AG04450 (cell line): Measurements from ENCODE around the gene G3BP2. TPM values are rescaled to one million over a fixed set of nuclear protein-coding genes. Genes with fewer than 3 reads are reported as not detected.

Experiments
- CTCF ChIA-PET: fragments of 300-600, 350-600 bp; formaldehyde crosslinking; extraction: SDS; loops from one replicate; lab custom pipeline; 2022; ENCODE audit warnings: antibody characterized with exemption, inconsistent platforms; lab: Charles Lee
- POLR2A ChIA-PET: fragments of 350-600 bp; formaldehyde crosslinking; extraction: SDS; loops from one replicate; lab custom pipeline; 2021; ENCODE audit warnings: antibody characterized with exemption, inconsistent platforms; lab: Yijun Ruan, JAX
- DNase-seq: peaks from one replicate; pipeline ENCODE4 v3.0.0-alpha.2; 2011; ENCODE audit warnings: low read depth, low spot score
- H3K27ac ChIP-seq: one replicate; pipeline ENCODE4 v1.5.1; 2012; ENCODE audit warnings: low read depth, low read length, control low read depth
- H3K27me3 ChIP-seq: one replicate; pipeline ENCODE4 v1.6.0; 2012; ENCODE audit warnings: low read length; ENCODE audit not compliant: control insufficient read depth, insufficient read depth
- H3K4me3 ChIP-seq: 2 replicates; pipeline ENCODE4 v1.5.1; 2011; ENCODE audit warnings: mild to moderate bottlenecking, low read depth, low read length, control low read depth
- H3K9me3 ChIP-seq: 2 replicates; pipeline ENCODE4 v1.5.1; 2012; ENCODE audit warnings: low read length; ENCODE audit not compliant: control insufficient read depth, insufficient read depth
- polyA plus RNA-seq: library from polyadenylated mRNA; depleted of rRNA; stranded (reverse); fragments of >200 nt; gene quantifications from 2 replicates; pipeline ENCODE4 v1.2.3, GENCODE V29; 2011
- TF ChIP-seq, protein P1 (sequence below): IDR thresholded peaks from 2 replicates; pipeline ENCODE4 v1.5.1; 2011; ENCODE audit warnings: low read depth, low read length, control low read depth, inconsistent platforms

G3BP2 gene
- polyA plus RNA-seq, 1 experiment, result 179 TPM

DNA sequence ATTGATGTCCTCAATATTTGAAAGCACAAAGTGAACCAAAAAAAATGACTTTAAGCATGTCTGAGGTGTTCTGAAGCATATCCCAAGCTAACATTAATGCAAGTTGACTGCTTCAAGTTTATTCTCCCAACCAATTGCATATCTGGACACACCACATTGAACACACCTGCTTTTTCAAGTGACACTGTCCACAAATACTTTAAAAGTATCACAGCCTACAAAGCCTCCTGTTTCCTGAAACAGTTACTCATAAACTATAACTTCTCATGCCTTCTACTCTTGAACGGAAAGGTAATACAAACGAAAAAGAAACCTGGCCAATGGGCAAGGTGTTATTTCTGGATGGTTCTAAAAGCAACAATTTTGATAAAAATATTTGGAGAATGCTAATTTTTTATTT is 44.0 kb downstream of the G3BP2 start:
- Histone ChIP-seq H3K27ac (no peak overlapping the region), H3K27me3 (peaks cover 3% of the 10 kb centered on the region), H3K4me3 (no peak overlapping the region), H3K9me3 (no peaks in the 10 kb centered on the region; the same call in 1 of the 2 replicates)
- TF ChIP-seq, protein P1, sequence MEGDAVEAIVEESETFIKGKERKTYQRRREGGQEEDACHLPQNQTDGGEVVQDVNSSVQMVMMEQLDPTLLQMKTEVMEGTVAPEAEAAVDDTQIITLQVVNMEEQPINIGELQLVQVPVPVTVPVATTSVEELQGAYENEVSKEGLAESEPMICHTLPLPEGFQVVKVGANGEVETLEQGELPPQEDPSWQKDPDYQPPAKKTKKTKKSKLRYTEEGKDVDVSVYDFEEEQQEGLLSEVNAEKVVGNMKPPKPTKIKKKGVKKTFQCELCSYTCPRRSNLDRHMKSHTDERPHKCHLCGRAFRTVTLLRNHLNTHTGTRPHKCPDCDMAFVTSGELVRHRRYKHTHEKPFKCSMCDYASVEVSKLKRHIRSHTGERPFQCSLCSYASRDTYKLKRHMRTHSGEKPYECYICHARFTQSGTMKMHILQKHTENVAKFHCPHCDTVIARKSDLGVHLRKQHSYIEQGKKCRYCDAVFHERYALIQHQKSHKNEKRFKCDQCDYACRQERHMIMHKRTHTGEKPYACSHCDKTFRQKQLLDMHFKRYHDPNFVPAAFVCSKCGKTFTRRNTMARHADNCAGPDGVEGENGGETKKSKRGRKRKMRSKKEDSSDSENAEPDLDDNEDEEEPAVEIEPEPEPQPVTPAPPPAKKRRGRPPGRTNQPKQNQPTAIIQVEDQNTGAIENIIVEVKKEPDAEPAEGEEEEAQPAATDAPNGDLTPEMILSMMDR, result no peak
- CTCF ChIA-PET, result no interaction called here
- POLR2A ChIA-PET, result no interaction called here
- no peak for DNase-seq

DNA sequence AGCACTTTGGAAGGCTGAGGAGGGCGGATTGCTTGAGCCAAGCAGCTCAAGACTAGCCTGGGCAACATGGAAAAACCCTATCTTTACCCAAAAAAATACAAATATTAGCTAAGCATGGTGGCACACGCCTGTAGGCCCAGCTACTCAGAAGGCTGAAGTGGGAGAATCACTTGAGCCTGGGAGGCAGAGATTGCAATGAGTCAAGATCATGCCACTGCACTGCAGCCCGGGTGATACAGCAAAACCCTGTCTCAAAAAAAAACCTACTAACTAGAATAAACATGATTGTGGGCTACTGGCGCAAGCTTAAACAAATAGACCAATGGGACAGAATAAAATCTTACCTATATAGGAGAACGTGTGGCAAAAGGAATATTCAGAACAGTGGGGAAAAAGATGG is 50.2 kb downstream of the G3BP2 start:
- TF ChIP-seq, protein P1, result no peak
- H3K4me3 ChIP-seq, result no peak overlapping the region
- ChIA-PET CTCF (no interaction called here), POLR2A (no interaction called here)
- no peaks in the 10 kb centered on the region for H3K27me3 ChIP-seq
- no peaks in the 10 kb centered on the region; the same call in 1 of the 2 replicates for H3K9me3 ChIP-seq
- no peak overlapping the region for H3K27ac ChIP-seq
- DNase-seq, result no peak

- ChIA-PET CTCF (no interaction called here), POLR2A (no interaction called here)
- no peak overlapping the region for H3K27ac ChIP-seq
- H3K9me3 ChIP-seq, result no peaks in the 10 kb centered on the region
- no peak for DNase-seq
- H3K27me3 ChIP-seq, result no peaks in the 10 kb centered on the region
- TF ChIP-seq, protein P1, result no peak
- no peak overlapping the region for H3K4me3 ChIP-seq
These were observed 51.5 kb downstream of the G3BP2 start for GRCh38 chr4:75621715-75622114.

GRCh38 chr4:75612306-75612705 is 60.9 kb downstream of the G3BP2 start:
- Histone ChIP-seq H3K4me3 (no peak overlapping the region), H3K9me3 (no peaks in the 10 kb centered on the region), H3K27me3 (no peaks in the 10 kb centered on the region), H3K27ac (no peak overlapping the region)
- POLR2A ChIA-PET, result no interaction called here
- CTCF ChIA-PET, result interaction anchor here (0.6 kb wide), 1 partner anchor 79 kb away, joined by 3 read pairs; no protein-coding TSS in a partner anchor
- TF ChIP-seq, protein P1, result no peak
- no peak for DNase-seq

DNA sequence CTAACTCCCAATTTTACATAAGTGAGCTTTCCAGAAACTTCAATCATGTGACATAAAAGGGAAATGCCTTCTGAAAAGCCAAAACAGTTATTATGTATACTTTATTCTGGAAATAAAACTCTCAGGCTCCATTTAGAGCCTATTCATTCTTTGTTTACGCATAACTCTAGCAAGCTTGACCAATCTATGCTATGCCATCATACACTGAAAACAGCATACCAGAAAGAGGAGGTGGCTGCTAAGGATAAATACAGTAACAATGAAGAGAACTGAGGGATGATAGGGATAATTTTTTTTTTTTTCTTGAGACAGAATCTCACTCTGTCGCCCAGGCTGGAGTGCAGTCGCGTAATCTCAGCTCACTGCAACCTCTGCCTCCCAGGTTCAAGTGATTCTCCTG is 67.3 kb downstream of the G3BP2 start:
- ChIA-PET CTCF (interaction anchor here (0.7 kb wide), 1 partner anchor 308 kb away, joined by 4 read pairs; no protein-coding TSS in a partner anchor), POLR2A (interaction anchor here (0.6 to 0.7 kb wide), 2 partner anchors 18 to 487 kb away, joined by 3 read pairs; no protein-coding TSS in a partner anchor)
- no peaks in the 10 kb centered on the region for H3K9me3 ChIP-seq
- no peak overlapping the region for H3K4me3 ChIP-seq
- TF ChIP-seq, protein P1, result no peak
- DNase-seq, result no peak
- no peak overlapping the region for H3K27ac ChIP-seq
- H3K27me3 ChIP-seq, result no peaks in the 10 kb centered on the region
